ENCODE data around the gene FRMD4A. TPM values are rescaled to one million over a fixed set of nuclear protein-coding genes. Genes with fewer than 3 reads are reported as not detected.
A peak's percentile ranks its signal among the peaks of the same experiment; 100 is the strongest.
"Not testable (repeated sequence)": the region's sequence is repeated elsewhere in the genome, so short reads cannot be mapped to it uniquely, and the experiment has no call there.

FRMD4A gene
- total RNA-seq, 2 donors from 2014 or later = 8.6 to 10.2 TPM

DNA sequence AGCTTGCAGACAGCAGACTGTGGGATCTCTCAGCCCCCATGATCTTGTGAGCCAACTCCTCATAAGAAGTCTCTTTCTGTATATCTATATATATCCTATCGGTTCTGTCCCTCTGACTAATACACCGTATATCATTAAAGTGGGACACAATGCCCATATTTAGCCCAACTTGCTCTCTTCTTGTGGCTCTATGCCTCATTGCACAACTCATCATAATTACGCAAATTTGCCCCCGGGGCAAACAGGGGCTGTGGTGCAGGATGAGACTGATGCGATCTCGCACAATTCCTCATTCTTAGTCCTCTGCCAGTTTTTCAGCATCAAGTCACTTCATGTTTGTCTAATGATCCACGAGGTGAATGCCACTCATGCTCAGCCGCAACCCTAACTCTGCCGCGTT, 560.8 kb downstream of the FRMD4A start:
- no peaks in the 10 kb centered on the region for H3K36me3 ChIP-seq
- no peak overlapping the region for H3K4me3 ChIP-seq
- DNase-seq = no peak
- TF ChIP-seq, protein P1, sequence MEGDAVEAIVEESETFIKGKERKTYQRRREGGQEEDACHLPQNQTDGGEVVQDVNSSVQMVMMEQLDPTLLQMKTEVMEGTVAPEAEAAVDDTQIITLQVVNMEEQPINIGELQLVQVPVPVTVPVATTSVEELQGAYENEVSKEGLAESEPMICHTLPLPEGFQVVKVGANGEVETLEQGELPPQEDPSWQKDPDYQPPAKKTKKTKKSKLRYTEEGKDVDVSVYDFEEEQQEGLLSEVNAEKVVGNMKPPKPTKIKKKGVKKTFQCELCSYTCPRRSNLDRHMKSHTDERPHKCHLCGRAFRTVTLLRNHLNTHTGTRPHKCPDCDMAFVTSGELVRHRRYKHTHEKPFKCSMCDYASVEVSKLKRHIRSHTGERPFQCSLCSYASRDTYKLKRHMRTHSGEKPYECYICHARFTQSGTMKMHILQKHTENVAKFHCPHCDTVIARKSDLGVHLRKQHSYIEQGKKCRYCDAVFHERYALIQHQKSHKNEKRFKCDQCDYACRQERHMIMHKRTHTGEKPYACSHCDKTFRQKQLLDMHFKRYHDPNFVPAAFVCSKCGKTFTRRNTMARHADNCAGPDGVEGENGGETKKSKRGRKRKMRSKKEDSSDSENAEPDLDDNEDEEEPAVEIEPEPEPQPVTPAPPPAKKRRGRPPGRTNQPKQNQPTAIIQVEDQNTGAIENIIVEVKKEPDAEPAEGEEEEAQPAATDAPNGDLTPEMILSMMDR (IDR thresholded peaks at IDR 0.05) = no peak
- no peaks in the 10 kb centered on the region for H3K27me3 ChIP-seq
- H3K27ac ChIP-seq = no peak overlapping the region
- H3K4me1 ChIP-seq = no peaks in the 10 kb centered on the region
- H3K9me3 ChIP-seq = no peaks in the 10 kb centered on the region
- H3K9ac ChIP-seq (ENCODE audit: low read depth in 2 of 2, low read length in 2 of 2) = no peak overlapping the region
- intact Hi-C loops (cut with DNase I) = no loop called here

DNA sequence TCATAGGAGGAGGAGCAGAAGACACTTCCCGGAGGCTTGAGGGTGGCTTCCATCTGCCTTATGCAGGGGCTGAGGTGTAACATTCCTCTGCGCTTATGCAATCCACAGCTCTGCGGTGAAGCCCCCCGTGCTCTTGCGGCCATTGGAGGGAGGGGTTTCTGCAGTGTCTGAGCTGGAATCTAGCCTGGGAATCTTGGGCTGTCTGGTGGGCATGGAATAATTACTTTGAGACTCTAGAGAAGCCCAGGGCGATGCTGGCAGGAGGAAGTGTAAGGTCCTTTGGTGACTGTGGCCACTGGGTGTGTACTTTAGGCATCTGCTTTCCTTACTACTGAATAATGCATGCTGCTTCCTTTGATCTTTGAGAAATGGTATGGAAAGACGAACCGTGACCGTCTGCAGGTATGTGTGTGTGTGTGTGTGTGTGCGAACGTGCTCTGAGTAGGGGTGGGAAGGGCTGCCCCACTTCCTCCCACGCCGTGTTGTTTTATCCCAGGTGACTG, 563.0 kb downstream of the FRMD4A start:
- H3K36me3 ChIP-seq = no peaks in the 10 kb centered on the region
- DNase-seq = no peak
- H3K9me3 ChIP-seq = no peaks in the 10 kb centered on the region
- no peaks in the 10 kb centered on the region for H3K27me3 ChIP-seq
- no peak overlapping the region for H3K27ac ChIP-seq
- no peak overlapping the region for H3K9ac ChIP-seq (ENCODE audit: low read depth in 2 of 2, low read length in 2 of 2)
- no peaks in the 10 kb centered on the region for H3K4me1 ChIP-seq
- no peak overlapping the region for H3K4me3 ChIP-seq
- TF ChIP-seq, protein P1 (IDR thresholded peaks at IDR 0.05) = no peak
- intact Hi-C loops (cut with DNase I) = no loop called here

DNA sequence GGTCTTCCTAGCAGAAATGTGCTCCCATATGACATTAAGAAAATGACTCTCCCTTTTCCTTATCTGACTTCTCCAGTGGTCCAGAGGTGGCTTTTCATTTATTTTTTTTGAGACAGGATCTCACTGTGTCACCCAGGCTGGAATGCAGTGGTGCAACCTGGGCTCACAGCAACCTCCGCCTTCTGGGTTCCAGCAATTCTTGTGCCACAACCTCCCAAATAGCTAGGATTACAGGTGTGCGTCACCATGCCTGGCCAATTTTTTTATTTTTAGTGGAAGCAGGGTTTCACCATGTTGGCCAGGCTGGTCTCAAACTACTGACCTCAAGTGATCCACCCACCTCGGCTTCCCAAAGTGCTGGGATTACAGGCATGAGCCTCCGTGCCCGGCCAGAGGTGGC, 563.6 kb downstream of the FRMD4A start:
- H3K9ac ChIP-seq (ENCODE audit: low read depth in 2 of 2, low read length in 2 of 2); H3K4me3 ChIP-seq; H3K9me3 ChIP-seq; H3K4me1 ChIP-seq; H3K27ac ChIP-seq; H3K36me3 ChIP-seq; H3K27me3 ChIP-seq; intact Hi-C loops (cut with DNase I); DNase-seq: not testable (repeated sequence)

DNA sequence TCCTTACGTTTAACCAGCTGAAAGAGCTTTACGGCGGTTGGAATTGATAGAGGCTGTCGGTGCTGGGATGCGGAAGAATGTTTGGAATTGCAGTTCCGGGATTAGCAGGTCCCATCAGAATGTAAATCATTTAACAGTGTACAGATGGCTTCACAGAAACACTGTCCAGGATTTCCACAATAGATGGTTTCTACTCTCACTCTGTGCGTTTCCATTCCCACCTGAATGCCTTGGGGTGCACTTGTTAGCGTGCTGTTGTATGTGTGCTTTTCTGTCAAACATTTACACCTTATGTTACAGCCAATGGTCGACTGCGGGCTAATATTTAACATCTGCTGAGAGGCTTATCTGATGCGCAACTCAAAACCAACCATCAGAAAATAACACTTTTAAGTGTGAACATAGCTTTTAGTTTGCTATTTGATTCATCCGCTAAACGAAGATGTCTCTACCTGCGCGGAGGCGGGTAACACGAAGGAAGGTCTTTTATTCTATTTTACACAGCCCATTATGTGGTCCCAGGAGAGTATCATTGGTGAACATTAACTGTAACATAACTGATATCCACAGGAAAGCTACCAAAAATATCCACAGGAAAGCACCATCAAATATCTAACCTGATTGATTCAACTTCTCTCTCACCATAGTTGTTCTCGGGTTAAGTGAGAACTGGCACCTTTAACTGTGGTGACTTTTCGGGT, 564.9 kb downstream of the FRMD4A start:
- peak; percentile 39 for DNase-seq
- Histone ChIP-seq H3K4me3 (no peak overlapping the region), H3K9ac (ENCODE audit: low read depth in 2 of 2, low read length in 2 of 2) (peak overlapping the region in 1 of 2 donors; percentile 51), H3K36me3 (no peaks in the 10 kb centered on the region), H3K9me3 (no peaks in the 10 kb centered on the region), H3K27ac (peak overlapping the region; percentile 44), H3K27me3 (no peaks in the 10 kb centered on the region), H3K4me1 (no peaks in the 10 kb centered on the region)
- intact Hi-C loops (cut with DNase I) = no loop called here
- TF ChIP-seq, protein P1 (IDR thresholded peaks at IDR 0.05) = no peak

DNA sequence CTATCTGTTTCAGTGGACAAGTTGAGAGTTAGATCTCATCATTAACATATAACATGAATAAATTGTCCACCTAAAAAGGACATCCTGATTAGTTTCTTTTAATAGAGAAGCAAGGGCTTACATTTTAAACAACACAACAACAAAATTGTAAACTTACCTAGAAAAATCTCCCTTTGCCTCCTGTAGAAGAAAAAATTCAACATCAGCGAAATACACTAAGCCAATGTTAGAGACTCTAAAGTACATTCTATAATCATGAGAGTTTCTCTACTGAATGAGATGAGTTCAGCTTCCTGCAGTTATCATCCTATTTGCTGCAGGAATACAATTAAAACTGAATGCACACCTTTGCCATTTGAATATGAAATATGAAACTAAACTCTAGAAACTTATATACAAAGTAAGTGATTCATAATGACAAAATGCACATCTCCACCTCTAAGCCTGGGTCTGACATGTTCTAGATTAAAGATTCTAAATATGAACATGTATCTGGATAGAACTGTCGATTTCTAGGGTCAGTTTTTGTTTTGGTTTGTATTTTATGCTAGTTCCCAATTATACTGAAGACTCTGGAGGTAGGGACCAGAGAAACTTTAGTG, 569.1 kb downstream of the FRMD4A start:
- TF ChIP-seq, protein P1 (IDR thresholded peaks at IDR 0.05) = no peak
- no peak overlapping the region for H3K27ac ChIP-seq

DNA sequence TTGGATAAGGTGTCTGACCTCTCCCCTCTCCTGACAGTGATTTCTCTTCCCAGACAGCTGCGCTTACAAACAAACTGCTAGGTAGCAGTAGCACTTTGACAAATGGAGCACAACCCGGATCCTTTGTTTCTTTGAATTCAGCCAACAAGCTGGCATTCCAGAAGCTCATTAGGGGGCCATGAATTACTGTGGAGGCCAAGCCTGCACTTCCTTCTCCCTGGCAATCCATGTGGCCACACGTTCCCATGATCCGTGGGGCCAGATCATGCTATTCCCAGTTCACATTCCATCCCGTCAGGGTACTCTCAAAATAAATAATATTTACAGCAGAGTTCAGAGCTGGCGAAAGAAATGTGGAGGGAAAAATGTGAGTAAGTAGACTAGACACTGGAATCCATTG, 571.6 kb downstream of the FRMD4A start:
- H3K4me1 ChIP-seq = no peaks in the 10 kb centered on the region
- no peaks in the 10 kb centered on the region for H3K9me3 ChIP-seq
- H3K27me3 ChIP-seq = no peaks in the 10 kb centered on the region
- no peak overlapping the region for H3K4me3 ChIP-seq
- TF ChIP-seq, protein P1 (IDR thresholded peaks at IDR 0.05) = no peak
- intact Hi-C loops (cut with DNase I) = no loop called here
- no peak overlapping the region for H3K27ac ChIP-seq
- H3K9ac ChIP-seq (ENCODE audit: low read depth in 2 of 2, low read length in 2 of 2) = no peak overlapping the region
- DNase-seq = no peak
- H3K36me3 ChIP-seq = no peaks in the 10 kb centered on the region

More for the DNA sequence above, 569.1 kb downstream of the FRMD4A start:
- Histone ChIP-seq H3K4me3 (no peak overlapping the region), H3K9me3 (no peaks in the 10 kb centered on the region), H3K27me3 (no peaks in the 10 kb centered on the region), H3K4me1 (no peaks in the 10 kb centered on the region), H3K36me3 (no peaks in the 10 kb centered on the region), H3K9ac (ENCODE audit: low read depth in 2 of 2, low read length in 2 of 2) (no peak overlapping the region)
- intact Hi-C loops (cut with DNase I) = no loop called here
- no peak for DNase-seq
